IPS-20b (cell line): ENCODE results near the gene AK1.

Experiments
- H3K27ac ChIP-seq: one replicate; pipeline ENCODE4 v1.5.1; 2013; ENCODE audit warnings: low read length
- H3K27me3 ChIP-seq: 2 replicates; pipeline ENCODE4 v1.6.1; 2013; ENCODE audit warnings: mild to moderate bottlenecking, low read length, inconsistent platforms; ENCODE audit not compliant: insufficient read depth
- H3K36me3 ChIP-seq: 2 replicates; pipeline ENCODE4 v1.6.1; 2013; ENCODE audit warnings: low read depth, mild to moderate bottlenecking, inconsistent platforms, low read length, moderate library complexity; ENCODE audit not compliant: insufficient read depth
- H3K4me1 ChIP-seq: 2 replicates; pipeline ENCODE4 v1.6.1; 2013; ENCODE audit warnings: mild to moderate bottlenecking, control low read depth, inconsistent platforms, low read length, moderate library complexity; ENCODE audit not compliant: insufficient read depth
- H3K4me3 ChIP-seq: 2 replicates; pipeline ENCODE4 v1.5.1; 2013; ENCODE audit warnings: mild to moderate bottlenecking, low read length, inconsistent platforms
- H3K9ac ChIP-seq: 2 replicates; pipeline ENCODE4 v1.6.1; 2013; ENCODE audit warnings: low read depth, mild to moderate bottlenecking, inconsistent platforms, low read length, moderate library complexity
- H3K9me3 ChIP-seq: 2 replicates; pipeline ENCODE4 v1.6.1; 2013; ENCODE audit warnings: mild to moderate bottlenecking, low read depth, low read length, inconsistent platforms; ENCODE audit not compliant: insufficient read depth

The AK1 gene

GRCh38 chr9:127917603-127918002 lies 40.1 kb upstream of the AK1 start:
- Histone ChIP-seq H3K4me1 (no peaks in the 10 kb centered on the region), H3K9ac (no peak overlapping the region), H3K4me3 (peak overlapping the region; percentile 44; the same call in 1 of the 2 replicates), H3K36me3 (0 out of 2 replicates have a peak, but pooled peaks cover 4% of the 10 kb centered on the region), H3K27me3 (peaks cover 20% of the 10 kb centered on the region), H3K27ac (no peak overlapping the region), H3K9me3 (no peaks in the 10 kb centered on the region)

GRCh38 chr9:127916720-127917581 lies 39.5 kb upstream of the AK1 start, which contains the start of gene ST6GALNAC4:
ST6GALNAC4 (minus strand) TSS chr9:127917041; CDS start chr9:127916419, 622 bp downstream.
- Histone ChIP-seq H3K4me3 (peak within 1 kb of the TSS; percentile 74), H3K36me3 (0 out of 2 replicates have a peak, but pooled peaks cover 7% of the 10 kb centered on the region), H3K27ac (no peak within 1 kb of the TSS), H3K9ac (peak within 1 kb of the TSS; percentile 67; the same call in 1 of the 2 replicates), H3K27me3 (peaks cover 17% of the 10 kb centered on the region), H3K4me1 (no peaks in the 10 kb centered on the region), H3K9me3 (no peaks in the 10 kb centered on the region)

- Histone ChIP-seq H3K27me3 (peaks cover 10% of the 10 kb centered on the region), H3K36me3 (0 out of 2 replicates have a peak, but pooled peaks cover 7% of the 10 kb centered on the region), H3K4me3 (peak overlapping the region; percentile 74), H3K27ac (no peak overlapping the region), H3K4me1 (no peaks in the 10 kb centered on the region), H3K9me3 (no peaks in the 10 kb centered on the region), H3K9ac (peak overlapping the region; percentile 67; the same call in 1 of the 2 replicates)
These were observed 38.6 kb upstream of the AK1 start for GRCh38 chr9:127915801-127916719.

GRCh38 chr9:127915325-127915752 lies 37.9 kb upstream of the AK1 start:
- H3K4me3 ChIP-seq: no peak overlapping the region
- no peaks in the 10 kb centered on the region for H3K9me3 ChIP-seq
- H3K27me3 ChIP-seq: peaks cover 10% of the 10 kb centered on the region
- H3K9ac ChIP-seq: no peak overlapping the region
- H3K36me3 ChIP-seq: 0 out of 2 replicates have a peak, but pooled peaks cover 7% of the 10 kb centered on the region
- H3K27ac ChIP-seq: no peak overlapping the region
- no peaks in the 10 kb centered on the region for H3K4me1 ChIP-seq

- Histone ChIP-seq H3K4me1 (no peaks in the 10 kb centered on the region), H3K27ac (no peak overlapping the region), H3K9me3 (no peaks in the 10 kb centered on the region), H3K4me3 (no peak overlapping the region), H3K9ac (no peak overlapping the region), H3K27me3 (peaks cover 10% of the 10 kb centered on the region), H3K36me3 (0 out of 2 replicates have a peak, but pooled peaks cover 7% of the 10 kb centered on the region)
These were observed 36.2 kb upstream of the AK1 start for GRCh38 chr9:127913682-127914081.

- no peaks in the 10 kb centered on the region for H3K4me1 ChIP-seq
- H3K27ac ChIP-seq: no peak overlapping the region
- no peak overlapping the region for H3K4me3 ChIP-seq
- H3K27me3 ChIP-seq: peaks cover 10% of the 10 kb centered on the region
- H3K9ac ChIP-seq: no peak overlapping the region
- 0 out of 2 replicates have a peak, but pooled peaks cover 7% of the 10 kb centered on the region for H3K36me3 ChIP-seq
- no peaks in the 10 kb centered on the region for H3K9me3 ChIP-seq
These were observed 35.4 kb upstream of the AK1 start for GRCh38 chr9:127912882-127913281.

GRCh38 chr9:127912296-127912695 lies 34.8 kb upstream of the AK1 start:
- Histone ChIP-seq H3K9ac (no peak overlapping the region), H3K27me3 (peaks cover 10% of the 10 kb centered on the region), H3K36me3 (0 out of 2 replicates have a peak, but pooled peaks cover 7% of the 10 kb centered on the region), H3K27ac (no peak overlapping the region), H3K4me3 (no peak overlapping the region), H3K4me1 (no peaks in the 10 kb centered on the region), H3K9me3 (no peaks in the 10 kb centered on the region)

- Histone ChIP-seq H3K27ac (no peak overlapping the region), H3K4me3 (no peak overlapping the region), H3K27me3 (peaks cover under 1% of the 10 kb centered on the region; the same call in 1 of the 2 replicates), H3K9ac (no peak overlapping the region), H3K4me1 (no peaks in the 10 kb centered on the region), H3K9me3 (no peaks in the 10 kb centered on the region), H3K36me3 (0 out of 2 replicates have a peak, but pooled peaks cover 7% of the 10 kb centered on the region)
These were observed 33.2 kb upstream of the AK1 start for GRCh38 chr9:127910613-127911205.

- H3K4me3 ChIP-seq: no peak overlapping the region
- H3K9ac ChIP-seq: no peak overlapping the region
- H3K36me3 ChIP-seq: 0 out of 2 replicates have a peak, but pooled peaks cover 7% of the 10 kb centered on the region
- no peaks in the 10 kb centered on the region for H3K4me1 ChIP-seq
- no peak overlapping the region for H3K27ac ChIP-seq
- H3K9me3 ChIP-seq: no peaks in the 10 kb centered on the region
- no peaks in the 10 kb centered on the region for H3K27me3 ChIP-seq
These were observed 32.4 kb upstream of the AK1 start for GRCh38 chr9:127909839-127910273.

GRCh38 chr9:127908660-127908926 lies 31.1 kb upstream of the AK1 start:
- H3K27me3 ChIP-seq: no peaks in the 10 kb centered on the region
- no peak overlapping the region for H3K4me3 ChIP-seq
- no peaks in the 10 kb centered on the region for H3K9me3 ChIP-seq
- no peak overlapping the region for H3K27ac ChIP-seq
- no peak overlapping the region for H3K9ac ChIP-seq
- 0 out of 2 replicates have a peak, but pooled peaks cover 7% of the 10 kb centered on the region for H3K36me3 ChIP-seq
- peaks cover 7% of the 10 kb centered on the region; the same call in 1 of the 2 replicates for H3K4me1 ChIP-seq
